ENCODE measurements around the gene ADAM23.

The ADAM23 gene

GRCh38 chr2:206452750-206453149, 9.4 kb downstream of the ADAM23 start:
- Histone ChIP-seq H3K79me2 (ENCODE audit: low read length) (no peaks in the 10 kb centered on the region), H3K27ac (ENCODE audit: low read length) (no peak overlapping the region), H3K27me3 (ENCODE audit: low read depth, low read length) (no peaks in the 10 kb centered on the region), H3K4me2 (ENCODE audit: low read length) (no peak overlapping the region; the same call in 1 of the 2 replicates), H3K36me3 (replicated peaks; ENCODE audit: low read depth, low read length) (no peaks in the 10 kb centered on the region), H3K9ac (ENCODE audit: low read length) (no peak overlapping the region), H4K20me1 (ENCODE audit: insufficient read depth, low read length) (peaks cover 7% of the 10 kb centered on the region; the same call in 1 of the 2 replicates), H2AFZ (ENCODE audit: low read depth, low read length) (no peak overlapping the region), H3K4me3 (ENCODE audit: low read length) (no peak overlapping the region), H3K9me3 (ENCODE audit: insufficient read depth, low read length) (no peaks in the 10 kb centered on the region), H3K4me1 (ENCODE audit: low read length) (peaks cover 46% of the 10 kb centered on the region)
- TF ChIP-seq CTCF (IDR thresholded peaks at IDR 0.05; ENCODE audit: low read depth, low read length) (no peak), EZH2phosphoT487 (IDR thresholded peaks at IDR 0.05; ENCODE audit: low read depth) (no peak)

GRCh38 chr2:206456078-206456754, 12.9 kb downstream of the ADAM23 start:
- Histone ChIP-seq H3K9me3 (ENCODE audit: insufficient read depth, low read length) (no peaks in the 10 kb centered on the region), H4K20me1 (ENCODE audit: insufficient read depth, low read length) (peaks cover 7% of the 10 kb centered on the region; the same call in 1 of the 2 replicates), H3K4me2 (ENCODE audit: low read length) (0 out of 2 replicates have a peak overlapping the region, but pooled peaks have one; percentile 53), H3K27ac (ENCODE audit: low read length) (0 out of 2 replicates have a peak overlapping the region, but pooled peaks have one; percentile 33), H3K9ac (ENCODE audit: low read length) (no peak overlapping the region), H3K4me3 (ENCODE audit: low read length) (no peak overlapping the region), H3K79me2 (ENCODE audit: low read length) (no peaks in the 10 kb centered on the region), H3K27me3 (ENCODE audit: low read depth, low read length) (no peaks in the 10 kb centered on the region), H2AFZ (ENCODE audit: low read depth, low read length) (no peak overlapping the region), H3K4me1 (ENCODE audit: low read length) (peaks cover 43% of the 10 kb centered on the region), H3K36me3 (replicated peaks; ENCODE audit: low read depth, low read length) (peaks cover 5% of the 10 kb centered on the region)
- TF ChIP-seq CTCF (IDR thresholded peaks at IDR 0.05; ENCODE audit: low read depth, low read length), result no peak

- no peaks in the 10 kb centered on the region for H3K27me3 ChIP-seq (ENCODE audit: low read depth, low read length)
- H3K4me1 ChIP-seq (ENCODE audit: low read length), result peaks cover 36% of the 10 kb centered on the region
- no peak overlapping the region for H3K4me3 ChIP-seq (ENCODE audit: low read length)
- H3K27ac ChIP-seq (ENCODE audit: low read length), result peak overlapping the region; percentile 33
- TF ChIP-seq CTCF (IDR thresholded peaks at IDR 0.05; ENCODE audit: low read depth, low read length), result no peak
- no peak for TF ChIP-seq EZH2phosphoT487 (IDR thresholded peaks at IDR 0.05; ENCODE audit: low read depth)
- H3K9ac ChIP-seq (ENCODE audit: low read length), result no peak overlapping the region
- peak overlapping the region; percentile 53 for H3K4me2 ChIP-seq (ENCODE audit: low read length)
- no peaks in the 10 kb centered on the region for H3K9me3 ChIP-seq (ENCODE audit: insufficient read depth, low read length)
- peaks cover 7% of the 10 kb centered on the region; the same call in 1 of the 2 replicates for H4K20me1 ChIP-seq (ENCODE audit: insufficient read depth, low read length)
- no peak overlapping the region for H2AFZ ChIP-seq (ENCODE audit: low read depth, low read length)
- no peaks in the 10 kb centered on the region for H3K79me2 ChIP-seq (ENCODE audit: low read length)
- H3K36me3 ChIP-seq (replicated peaks; ENCODE audit: low read depth, low read length), result peaks cover 5% of the 10 kb centered on the region
Observed at GRCh38 chr2:206457188-206457634, 13.9 kb downstream of the ADAM23 start.

- H2AFZ ChIP-seq (ENCODE audit: low read depth, low read length), result no peak overlapping the region
- peaks cover 8% of the 10 kb centered on the region for H3K36me3 ChIP-seq (replicated peaks; ENCODE audit: low read depth, low read length)
- H3K79me2 ChIP-seq (ENCODE audit: low read length), result no peaks in the 10 kb centered on the region
- H3K9me3 ChIP-seq (ENCODE audit: insufficient read depth, low read length), result no peaks in the 10 kb centered on the region
- H4K20me1 ChIP-seq (ENCODE audit: insufficient read depth, low read length), result 0 out of 2 replicates have a peak, but pooled peaks cover 2% of the 10 kb centered on the region
- no peak overlapping the region for H3K4me2 ChIP-seq (ENCODE audit: low read length)
- no peaks in the 10 kb centered on the region for H3K27me3 ChIP-seq (ENCODE audit: low read depth, low read length)
- H3K27ac ChIP-seq (ENCODE audit: low read length), result no peak overlapping the region
- H3K4me1 ChIP-seq (ENCODE audit: low read length), result peaks cover 16% of the 10 kb centered on the region
- H3K4me3 ChIP-seq (ENCODE audit: low read length), result no peak overlapping the region
- TF ChIP-seq CTCF (IDR thresholded peaks at IDR 0.05; ENCODE audit: low read depth, low read length), result no peak
- TF ChIP-seq EZH2phosphoT487 (IDR thresholded peaks at IDR 0.05; ENCODE audit: low read depth), result no peak
- no peak overlapping the region for H3K9ac ChIP-seq (ENCODE audit: low read length)
Observed at GRCh38 chr2:206462240-206462854, 19.0 kb downstream of the ADAM23 start.
